Astrocyte (in vitro differentiated cells and primary cell): ENCODE data around the gene ING5.

Experiments used
- EZH2 ChIP-seq: IDR thresholded peaks from 2 replicates; pipeline ENCODE4 v1.6.1; 2012; ENCODE audit warnings: mild to moderate bottlenecking, low read length, inconsistent platforms; ENCODE audit not compliant: insufficient read depth
- TF ChIP-seq, protein P1 (sequence below): IDR thresholded peaks from 2 replicates; pipeline ENCODE4 v1.5.1; 2011; ENCODE audit warnings: low read depth, mild to moderate bottlenecking, inconsistent platforms, low read length, moderate library complexity; ENCODE audit not compliant: insufficient read depth

DNA sequence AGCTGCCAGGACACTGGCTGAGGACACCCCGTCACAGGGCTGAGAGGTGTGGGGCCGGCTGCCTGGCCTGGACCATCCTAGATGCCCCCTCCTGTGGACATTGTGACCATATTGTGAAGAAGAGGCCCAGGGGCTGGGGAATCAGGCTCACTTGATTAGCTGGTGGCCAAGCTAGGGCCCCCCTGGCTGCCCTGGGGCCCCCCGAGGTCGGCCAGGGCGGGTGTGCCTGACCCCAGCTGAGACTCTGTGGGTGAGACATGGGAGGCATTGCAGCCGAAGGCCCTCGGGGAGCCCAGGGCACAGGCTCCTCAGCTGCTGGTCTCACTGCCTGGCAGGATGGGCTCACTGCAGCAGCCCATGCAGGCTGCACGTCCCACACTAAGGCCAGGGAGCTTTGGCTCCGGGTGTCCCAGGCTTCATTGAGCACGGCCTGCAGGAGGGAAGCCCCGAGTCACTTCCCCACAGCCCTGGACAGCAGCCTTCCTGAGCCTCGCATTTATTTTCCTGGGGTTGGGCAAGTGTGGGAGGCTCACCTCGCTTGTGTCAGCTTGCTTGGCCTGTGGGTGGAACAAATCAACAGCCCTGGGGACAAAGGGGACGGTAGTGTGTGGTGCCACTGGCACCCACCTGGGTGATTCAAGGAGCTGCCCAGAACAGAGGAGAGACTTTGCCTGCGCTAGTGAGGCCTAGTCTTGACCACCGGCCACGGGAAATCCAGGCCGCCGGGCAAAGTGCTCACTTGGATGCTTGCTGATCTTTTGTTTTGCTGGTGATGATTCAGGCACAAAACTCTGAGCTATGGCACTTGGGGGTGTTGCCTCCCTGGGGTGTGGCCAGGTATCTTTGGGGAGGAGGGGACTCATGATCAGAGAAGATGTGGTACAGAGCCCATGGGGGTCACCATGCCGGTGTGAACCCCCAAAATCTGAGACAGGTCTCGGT, 76.1 kb downstream of the ING5 start:
- TF ChIP-seq, protein P1, sequence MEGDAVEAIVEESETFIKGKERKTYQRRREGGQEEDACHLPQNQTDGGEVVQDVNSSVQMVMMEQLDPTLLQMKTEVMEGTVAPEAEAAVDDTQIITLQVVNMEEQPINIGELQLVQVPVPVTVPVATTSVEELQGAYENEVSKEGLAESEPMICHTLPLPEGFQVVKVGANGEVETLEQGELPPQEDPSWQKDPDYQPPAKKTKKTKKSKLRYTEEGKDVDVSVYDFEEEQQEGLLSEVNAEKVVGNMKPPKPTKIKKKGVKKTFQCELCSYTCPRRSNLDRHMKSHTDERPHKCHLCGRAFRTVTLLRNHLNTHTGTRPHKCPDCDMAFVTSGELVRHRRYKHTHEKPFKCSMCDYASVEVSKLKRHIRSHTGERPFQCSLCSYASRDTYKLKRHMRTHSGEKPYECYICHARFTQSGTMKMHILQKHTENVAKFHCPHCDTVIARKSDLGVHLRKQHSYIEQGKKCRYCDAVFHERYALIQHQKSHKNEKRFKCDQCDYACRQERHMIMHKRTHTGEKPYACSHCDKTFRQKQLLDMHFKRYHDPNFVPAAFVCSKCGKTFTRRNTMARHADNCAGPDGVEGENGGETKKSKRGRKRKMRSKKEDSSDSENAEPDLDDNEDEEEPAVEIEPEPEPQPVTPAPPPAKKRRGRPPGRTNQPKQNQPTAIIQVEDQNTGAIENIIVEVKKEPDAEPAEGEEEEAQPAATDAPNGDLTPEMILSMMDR, result no peak
- TF ChIP-seq EZH2, result no peak
